Gastrocnemius medialis (tissue), 4 donors: ENCODE measurements around the gene ASTN2. TPM values are rescaled to one million over a fixed set of nuclear protein-coding genes. Genes with fewer than 3 reads are reported as not detected.

Experiments used
- ATAC-seq, 2 donors: fragments of 150-250 bp; one replicate each; pipeline ENCODE4 v1.9.1; 2016
- DNase-seq, 2 donors: peaks; one replicate each; pipeline ENCODE4 v3.0.0-alpha.2; 2019
- H3K27ac ChIP-seq, 4 donors: fragments of 200-600 bp; sonication (generic); 1 replicate in 1 of 4; 2 replicates in 3 of 4; pipeline ENCODE4 v1.5.1; 2016 to 2018; ENCODE audit warnings: mild to moderate bottlenecking in 2 of 4, moderate library complexity in 1 of 4
- H3K27me3 ChIP-seq, 3 donors: fragments of 200-600 bp; sonication (generic) in 2 of 3; 1 replicate in 1 of 3; 2 replicates in 2 of 3; pipeline versions ENCODE4 v1.5.1 to v1.6.0; 2016 to 2019; ENCODE audit warnings: mild to moderate bottlenecking in 1 of 3, moderate library complexity in 1 of 3
- H3K36me3 ChIP-seq, 2 donors: fragments of 200-600 bp; sonication (generic) in 1 of 2; one replicate each; pipeline ENCODE4 v1.5.1; 2017 to 2018
- H3K4me1 ChIP-seq, 2 donors: fragments of 200-600 bp; sonication (generic) in 1 of 2; one replicate each; pipeline ENCODE4 v1.5.1; 2016 to 2017; ENCODE audit warnings: mild to moderate bottlenecking in 2 of 2
- H3K4me3 ChIP-seq, 4 donors: fragments of 200-600 bp; sonication (generic) in 3 of 4; 1 replicate in 1 of 4; 2 replicates in 3 of 4; pipeline ENCODE4 v1.5.1; 2016 to 2019; ENCODE audit warnings: mild to moderate bottlenecking in 2 of 4
- H3K9me3 ChIP-seq, 3 donors: fragments of 200-600 bp; sonication (generic) in 2 of 3; 1 replicate in 1 of 3; 2 replicates in 2 of 3; pipeline ENCODE4 v1.5.1; 2016 to 2019
- POLR2A ChIP-seq, 2 donors: fragments of 450-650 bp; IDR thresholded peaks; one replicate each; pipeline ENCODE4 v1.6.1; 2017; ENCODE audit warnings: antibody characterized with exemption in 2 of 2, mild to moderate bottlenecking in 2 of 2, moderate library complexity in 2 of 2
- in situ Hi-C, 4 donors: fragments of 200-750 bp; cut with MboI; loops; one replicate each; pipeline versions ENCODE4 v1.15.0 to v1.8.0; 2017; ENCODE audit warnings: low sequenced_read_pairs in 4 of 4
- intact Hi-C: fragments of 100-400 bp; cut with DNase I; formaldehyde crosslinking; loops from one replicate; pipeline ENCODE4 v1.15.1; 2023; ENCODE audit warnings: low total_unique reads
- total RNA-seq, 4 donors: library from RNA; depleted of rRNA; stranded (reverse); fragments of >200 nt; gene quantifications; one replicate each; pipeline versions ENCODE4 v1.1.0 to v1.2.3, GENCODE V29; 2016
- TF ChIP-seq, protein P1 (sequence below), 5 experiments: fragments of 450-650 bp in 3 of 5; fragments of 200-600 bp in 2 of 5; sonication (generic) in 2 of 5; IDR thresholded peaks in 4 of 5; conservative IDR thresholded peaks in 1 of 5; 1 replicate in 4 of 5; 2 replicates in 1 of 5; pipeline ENCODE4 v1.5.1; 2016 to 2019; ENCODE audit warnings: antibody characterized with exemption in 5 of 5, mild to moderate bottlenecking in 3 of 5, moderate library complexity in 3 of 5

ASTN2 gene
- total RNA-seq, 4 donors from 2014 or later, result 2.5 to 4.6 (median 3.7) TPM

GRCh38 chr9:116935149-116935897 lies 479.5 kb downstream of the ASTN2 start:
- Histone ChIP-seq H3K27ac (no peak overlapping the region), H3K27me3 (no peaks in the 10 kb centered on the region), H3K4me1 (no peaks in the 10 kb centered on the region), H3K4me3 (no peak overlapping the region), H3K36me3 (no peaks in the 10 kb centered on the region), H3K9me3 (no peaks in the 10 kb centered on the region)
- intact Hi-C loops, result no loop called here
- no peak for TF ChIP-seq POLR2A (IDR thresholded peaks at IDR 0.05)
- TF ChIP-seq, protein P1, sequence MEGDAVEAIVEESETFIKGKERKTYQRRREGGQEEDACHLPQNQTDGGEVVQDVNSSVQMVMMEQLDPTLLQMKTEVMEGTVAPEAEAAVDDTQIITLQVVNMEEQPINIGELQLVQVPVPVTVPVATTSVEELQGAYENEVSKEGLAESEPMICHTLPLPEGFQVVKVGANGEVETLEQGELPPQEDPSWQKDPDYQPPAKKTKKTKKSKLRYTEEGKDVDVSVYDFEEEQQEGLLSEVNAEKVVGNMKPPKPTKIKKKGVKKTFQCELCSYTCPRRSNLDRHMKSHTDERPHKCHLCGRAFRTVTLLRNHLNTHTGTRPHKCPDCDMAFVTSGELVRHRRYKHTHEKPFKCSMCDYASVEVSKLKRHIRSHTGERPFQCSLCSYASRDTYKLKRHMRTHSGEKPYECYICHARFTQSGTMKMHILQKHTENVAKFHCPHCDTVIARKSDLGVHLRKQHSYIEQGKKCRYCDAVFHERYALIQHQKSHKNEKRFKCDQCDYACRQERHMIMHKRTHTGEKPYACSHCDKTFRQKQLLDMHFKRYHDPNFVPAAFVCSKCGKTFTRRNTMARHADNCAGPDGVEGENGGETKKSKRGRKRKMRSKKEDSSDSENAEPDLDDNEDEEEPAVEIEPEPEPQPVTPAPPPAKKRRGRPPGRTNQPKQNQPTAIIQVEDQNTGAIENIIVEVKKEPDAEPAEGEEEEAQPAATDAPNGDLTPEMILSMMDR (IDR thresholded peaks at IDR 0.05 in 4 of 5, conservative IDR thresholded peaks at IDR 0.05 in 1 of 5), result no peak
- in situ Hi-C loops, result no loop called here
- ATAC-seq (no peak), DNase-seq (no peak)

GRCh38 chr9:116934131-116934530 lies 480.7 kb downstream of the ASTN2 start:
- DNase-seq (no peak), ATAC-seq (no peak)
- in situ Hi-C loops, result no loop called here

GRCh38 chr9:116933251-116933650 lies 481.6 kb downstream of the ASTN2 start:
- Histone ChIP-seq H3K27ac (no peak overlapping the region), H3K36me3 (no peaks in the 10 kb centered on the region), H3K4me1 (no peaks in the 10 kb centered on the region), H3K4me3 (no peak overlapping the region), H3K9me3 (no peaks in the 10 kb centered on the region), H3K27me3 (no peaks in the 10 kb centered on the region)
- intact Hi-C loops, result no loop called here
- DNase-seq (no peak), ATAC-seq (no peak)
- TF ChIP-seq, protein P1 (IDR thresholded peaks at IDR 0.05 in 4 of 5, conservative IDR thresholded peaks at IDR 0.05 in 1 of 5), result no peak
- no peak for TF ChIP-seq POLR2A (IDR thresholded peaks at IDR 0.05)
- in situ Hi-C loops, result no loop called here

More at GRCh38 chr9:116934131-116934530, 480.7 kb downstream of the ASTN2 start:
- H3K9me3 ChIP-seq, result no peaks in the 10 kb centered on the region
- intact Hi-C loops, result no loop called here
- TF ChIP-seq, protein P1 (IDR thresholded peaks at IDR 0.05 in 4 of 5, conservative IDR thresholded peaks at IDR 0.05 in 1 of 5), result no peak
- TF ChIP-seq POLR2A (IDR thresholded peaks at IDR 0.05), result no peak
- no peak overlapping the region for H3K4me3 ChIP-seq
- H3K36me3 ChIP-seq, result no peaks in the 10 kb centered on the region
- H3K4me1 ChIP-seq, result no peaks in the 10 kb centered on the region
- no peaks in the 10 kb centered on the region for H3K27me3 ChIP-seq
- no peak overlapping the region for H3K27ac ChIP-seq

DNA sequence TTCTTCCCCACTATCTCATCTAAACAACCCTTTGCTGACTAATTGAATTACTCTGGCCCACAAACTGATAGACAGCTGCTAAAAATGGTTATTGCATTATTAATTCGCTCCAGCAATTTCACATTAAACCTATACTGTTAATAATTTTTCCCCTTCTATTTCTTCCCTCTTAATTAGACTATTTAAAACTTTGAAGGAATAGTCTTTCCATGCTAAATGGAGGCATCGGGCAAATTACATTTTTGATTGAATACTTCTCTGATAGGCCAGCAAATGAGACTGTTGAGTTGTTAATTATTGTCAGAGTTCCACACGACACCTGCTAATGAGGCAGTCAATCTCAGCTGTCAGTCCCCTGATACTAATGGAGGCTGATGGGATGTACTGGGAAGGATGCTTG lies 485.2 kb downstream of the ASTN2 start:
- no peak for DNase-seq
- ATAC-seq, result no peak
- no peaks in the 10 kb centered on the region for H3K27me3 ChIP-seq
- no peak overlapping the region for H3K27ac ChIP-seq
- no peak for TF ChIP-seq POLR2A (IDR thresholded peaks at IDR 0.05)
- TF ChIP-seq, protein P1 (IDR thresholded peaks at IDR 0.05 in 4 of 5, conservative IDR thresholded peaks at IDR 0.05 in 1 of 5), result no peak
- in situ Hi-C loops, result no loop called here
- H3K4me1 ChIP-seq, result no peaks in the 10 kb centered on the region
- intact Hi-C loops, result no loop called here
- no peaks in the 10 kb centered on the region for H3K36me3 ChIP-seq
- H3K4me3 ChIP-seq, result no peak overlapping the region
- H3K9me3 ChIP-seq, result no peaks in the 10 kb centered on the region
